NCI-H1694 (cell line): ENCODE measurements around the gene VASN.

Experiments
- DNase-seq: peaks from one replicate; lab custom pipeline; 2025; lab: John Stamatoyannopoulos, UW

VASN gene

GRCh38 chr16:4354512-4355409 lies 16.9 kb upstream of the VASN start:
- DNase-seq = no peak

- DNase-seq = no peak
Measured at GRCh38 chr16:4356820-4357219, 14.8 kb upstream of the VASN start.

- no peak for DNase-seq
Measured at GRCh38 chr16:4358236-4358635, 13.4 kb upstream of the VASN start.

GRCh38 chr16:4358831-4359561 lies 12.7 kb upstream of the VASN start:
- DNase-seq = peak; percentile 5

GRCh38 chr16:4359914-4360313 lies 11.7 kb upstream of the VASN start:
- DNase-seq = no peak

GRCh38 chr16:4360538-4361021 lies 11.1 kb upstream of the VASN start:
- DNase-seq = no peak

- no peak for DNase-seq
Measured at GRCh38 chr16:4361033-4361943, 10.4 kb upstream of the VASN start.

GRCh38 chr16:4361944-4362311 lies 9.7 kb upstream of the VASN start:
- DNase-seq = no peak

GRCh38 chr16:4362476-4363135 lies 9.0 kb upstream of the VASN start:
- DNase-seq = no peak

GRCh38 chr16:4364196-4365013 lies 7.2 kb upstream of the VASN start:
- DNase-seq = no peak

- no peak for DNase-seq
Measured at GRCh38 chr16:4365014-4365406, 6.6 kb upstream of the VASN start.

- no peak for DNase-seq
Measured at GRCh38 chr16:4365615-4366014, 6.0 kb upstream of the VASN start.

- no peak for DNase-seq
Measured at GRCh38 chr16:4366016-4366415, 5.6 kb upstream of the VASN start.

- no peak for DNase-seq
Measured at GRCh38 chr16:4367393-4367856, 4.2 kb upstream of the VASN start.

- DNase-seq = no peak
Measured at GRCh38 chr16:4369007-4369733, 2.5 kb upstream of the VASN start.

GRCh38 chr16:4370151-4370550 lies 1.5 kb upstream of the VASN start:
- DNase-seq = no peak

GRCh38 chr16:4370570-4371356 lies 885 bp upstream of the VASN start:
- DNase-seq = no peak

GRCh38 chr16:4372001-4372577 lies 441 bp downstream of the VASN start:
- DNase-seq = no peak
